Measurements from ENCODE around the gene C2orf92.

C2orf92 gene

DNA sequence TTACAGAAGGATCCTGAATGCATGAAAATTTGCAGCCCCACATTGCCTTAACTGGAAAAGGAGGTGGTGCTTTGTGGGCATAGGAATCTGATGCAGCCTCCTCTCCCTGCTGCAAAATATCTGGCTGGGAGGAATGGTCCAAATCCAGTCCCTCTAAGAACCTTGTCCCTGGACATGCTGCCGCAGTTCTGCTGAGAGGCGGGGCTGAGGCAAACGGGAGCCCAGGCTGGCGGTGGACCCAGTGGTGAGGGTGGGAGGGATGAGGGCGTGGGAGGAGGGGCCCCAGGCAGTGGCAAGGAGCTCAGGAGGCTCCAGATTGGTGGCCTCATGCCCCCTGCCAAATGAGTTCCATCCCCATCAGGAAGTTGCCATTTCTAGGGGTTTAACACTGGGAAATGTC lies 80.1 kb downstream of the C2orf92 start:
- DNase-seq: no peak

GRCh38 chr2:97750017-97750416 lies 80.5 kb downstream of the C2orf92 start:
- DNase-seq: no peak

DNA sequence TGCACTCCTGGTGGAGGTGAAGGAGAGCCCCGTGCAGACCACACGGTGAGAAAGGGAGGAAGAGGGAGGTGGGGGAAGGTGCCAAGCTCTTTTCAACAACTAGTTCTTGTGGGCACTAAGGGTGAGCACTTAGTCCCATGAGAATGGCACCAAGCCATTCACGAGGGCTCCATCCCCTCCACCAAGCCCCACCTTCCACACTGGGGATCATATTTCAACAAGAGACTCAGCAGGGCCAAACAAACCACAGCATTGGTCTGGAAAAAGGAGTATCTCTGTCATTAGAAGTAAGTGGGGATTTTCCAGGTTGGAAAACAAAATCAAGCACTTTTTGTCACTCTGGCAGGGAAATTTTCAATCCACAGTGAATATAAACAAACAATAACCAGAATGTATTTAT lies 82.2 kb downstream of the C2orf92 start:
- DNase-seq: no peak

All from CD4-positive, alpha-beta T cell treated with Interleukin-12 subunit alpha and Interleukin-12 subunit beta, for 1 hour (primary cell).